ENCODE measurements around the gene SH3PXD2A. TPM values are rescaled to one million over a fixed set of nuclear protein-coding genes. Genes with fewer than 3 reads are reported as not detected.
A peak's percentile ranks its signal among the peaks of the same experiment; 100 is the strongest.

The SH3PXD2A gene
- total RNA-seq, 1 donor from 2014 or later = 38.6 TPM

- TF ChIP-seq CTCF (conservative IDR thresholded peaks at IDR 0.05) = no peak
- no peaks in the 10 kb centered on the region for H3K36me3 Mint-ChIP-seq
- H3K27ac Mint-ChIP-seq = no peak overlapping the region
- no peaks in the 10 kb centered on the region for H3K27me3 Mint-ChIP-seq
- peaks cover 5% of the 10 kb centered on the region for H3K9me3 Mint-ChIP-seq
- H3K4me3 Mint-ChIP-seq = no peak overlapping the region
- H3K4me1 Mint-ChIP-seq (ENCODE audit: unreplicated experiment) = peaks cover 22% of the 10 kb centered on the region
- no peak for DNase-seq (ENCODE audit: extremely low spot score, unreplicated experiment)
These were observed 103.6 kb downstream of the SH3PXD2A start for GRCh38 chr10:103751667-103752290.

GRCh38 chr10:103750836-103751235, 104.5 kb downstream of the SH3PXD2A start:
- peak overlapping the region; percentile 40 for H3K4me3 Mint-ChIP-seq
- H3K4me1 Mint-ChIP-seq (ENCODE audit: unreplicated experiment) = peaks cover 27% of the 10 kb centered on the region
- DNase-seq (ENCODE audit: extremely low spot score, unreplicated experiment) = no peak
- H3K27ac Mint-ChIP-seq = peak overlapping the region; percentile 52
- no peaks in the 10 kb centered on the region for H3K27me3 Mint-ChIP-seq
- H3K36me3 Mint-ChIP-seq = no peaks in the 10 kb centered on the region
- TF ChIP-seq CTCF (conservative IDR thresholded peaks at IDR 0.05) = no peak
- peaks cover 5% of the 10 kb centered on the region for H3K9me3 Mint-ChIP-seq

GRCh38 chr10:103749779-103750178, 105.6 kb downstream of the SH3PXD2A start:
- no peak overlapping the region for H3K4me3 Mint-ChIP-seq
- DNase-seq (ENCODE audit: extremely low spot score, unreplicated experiment) = no peak
- H3K9me3 Mint-ChIP-seq = peaks cover 5% of the 10 kb centered on the region
- no peaks in the 10 kb centered on the region for H3K27me3 Mint-ChIP-seq
- H3K4me1 Mint-ChIP-seq (ENCODE audit: unreplicated experiment) = peaks cover 31% of the 10 kb centered on the region
- peak overlapping the region; percentile 69 for H3K27ac Mint-ChIP-seq
- no peak for TF ChIP-seq CTCF (conservative IDR thresholded peaks at IDR 0.05)
- no peaks in the 10 kb centered on the region for H3K36me3 Mint-ChIP-seq

- Mint-ChIP-seq H3K36me3 (no peaks in the 10 kb centered on the region), H3K4me1 (ENCODE audit: unreplicated experiment) (peaks cover 36% of the 10 kb centered on the region), H3K27me3 (no peaks in the 10 kb centered on the region), H3K9me3 (peaks cover 5% of the 10 kb centered on the region), H3K4me3 (peak overlapping the region; percentile 7), H3K27ac (peak overlapping the region; percentile 89)
- no peak for TF ChIP-seq CTCF (conservative IDR thresholded peaks at IDR 0.05)
- DNase-seq (ENCODE audit: extremely low spot score, unreplicated experiment) = no peak
These were observed 107.4 kb downstream of the SH3PXD2A start for GRCh38 chr10:103748020-103748419.

- Mint-ChIP-seq H3K27ac (peak overlapping the region; percentile 40), H3K4me1 (ENCODE audit: unreplicated experiment) (peaks cover 36% of the 10 kb centered on the region), H3K27me3 (no peaks in the 10 kb centered on the region), H3K9me3 (peaks cover 5% of the 10 kb centered on the region), H3K4me3 (no peak overlapping the region), H3K36me3 (no peaks in the 10 kb centered on the region)
- DNase-seq (ENCODE audit: extremely low spot score, unreplicated experiment) = no peak
- no peak for TF ChIP-seq CTCF (conservative IDR thresholded peaks at IDR 0.05)
These were observed 108.0 kb downstream of the SH3PXD2A start for GRCh38 chr10:103747193-103747865.

Measured in type B pancreatic cell (in vitro differentiated cells).